ENCODE measurements around the gene OR2W1. TPM values are rescaled to one million over a fixed set of nuclear protein-coding genes. Genes with fewer than 3 reads are reported as not detected.

The OR2W1 gene, protein sequence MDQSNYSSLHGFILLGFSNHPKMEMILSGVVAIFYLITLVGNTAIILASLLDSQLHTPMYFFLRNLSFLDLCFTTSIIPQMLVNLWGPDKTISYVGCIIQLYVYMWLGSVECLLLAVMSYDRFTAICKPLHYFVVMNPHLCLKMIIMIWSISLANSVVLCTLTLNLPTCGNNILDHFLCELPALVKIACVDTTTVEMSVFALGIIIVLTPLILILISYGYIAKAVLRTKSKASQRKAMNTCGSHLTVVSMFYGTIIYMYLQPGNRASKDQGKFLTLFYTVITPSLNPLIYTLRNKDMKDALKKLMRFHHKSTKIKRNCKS
- total RNA-seq (2014; rRNA removed; shearing (Covaris generic)), result not detected in 2 replicates

DNA sequence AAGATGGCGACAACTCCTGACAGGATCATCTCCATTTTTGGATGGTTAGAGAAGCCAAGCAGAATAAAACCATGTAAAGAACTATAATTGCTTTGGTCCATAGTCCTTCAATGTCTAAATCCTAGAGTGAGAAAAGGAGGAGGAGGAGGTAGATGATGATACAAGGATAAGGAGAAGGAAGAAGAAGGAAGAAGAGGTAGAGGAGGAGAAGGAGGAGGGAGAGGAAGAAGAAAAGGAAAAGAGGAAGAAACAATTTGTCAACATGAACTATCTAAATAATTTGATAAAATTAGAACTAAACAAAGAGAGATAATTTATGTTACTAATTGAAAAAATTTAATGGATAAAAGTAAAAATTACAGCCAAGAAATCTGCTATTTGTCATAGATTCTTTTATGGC lies at the start of gene OR2W1:
OR2W1 (minus strand) TSS at position 101 of the 400 bp plus-strand sequence; CDS start at position 101, 0 bp downstream.
- Histone ChIP-seq H3K36me3 (no peaks in the 10 kb centered on the region), H3K4me3 (no peak within 1 kb of the TSS), H3K27ac (no peak within 1 kb of the TSS), H3K27me3 (replicated peaks) (no peaks in the 10 kb centered on the region), H3K9me3 (replicated peaks) (no peaks in the 10 kb centered on the region), H3K4me1 (replicated peaks) (no peaks in the 10 kb centered on the region)
- no peak for DNase-seq (ENCODE audit: low read depth in 1 of 2, low spot score in 2 of 2)

- H3K4me3 ChIP-seq, result no peak overlapping the region
Observed at GRCh38 chr6:29092957-29093356, 48.0 kb upstream of the OR2W1 start.

DNA sequence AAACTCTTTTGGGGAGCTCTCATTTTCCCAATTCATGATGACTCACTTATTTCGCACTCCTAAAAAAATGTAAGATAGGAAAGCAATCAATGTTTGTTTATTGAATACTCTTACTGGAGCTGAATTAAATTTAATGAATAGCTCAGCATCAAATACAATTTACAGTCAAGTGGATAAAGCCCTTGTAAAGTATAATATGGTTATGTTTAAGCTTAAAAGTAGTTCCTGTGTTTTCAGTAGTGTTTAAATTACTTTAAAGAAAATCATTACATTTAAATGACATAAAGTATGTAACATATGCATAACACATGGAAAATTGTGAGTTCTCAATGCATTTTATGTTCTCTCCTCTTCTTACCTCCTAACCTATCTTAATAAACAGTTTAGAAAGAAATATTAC lies 42.2 kb upstream of the OR2W1 start, which contains the start of gene OR2B3:
OR2B3 (minus strand) TSS at position 101 of the 400 bp plus-strand sequence; CDS start at position 36, 65 bp downstream.
- H3K36me3 ChIP-seq, result no peaks in the 10 kb centered on the region
- H3K4me1 ChIP-seq (replicated peaks), result no peaks in the 10 kb centered on the region
- DNase-seq (ENCODE audit: low read depth in 1 of 2, low spot score in 2 of 2), result no peak
- no peak within 1 kb of the TSS for H3K4me3 ChIP-seq
- H3K27ac ChIP-seq, result no peak within 1 kb of the TSS
- H3K27me3 ChIP-seq (replicated peaks), result no peaks in the 10 kb centered on the region
- no peaks in the 10 kb centered on the region for H3K9me3 ChIP-seq (replicated peaks)

More at GRCh38 chr6:29092957-29093356, 48.0 kb upstream of the OR2W1 start:
- H3K4me1 ChIP-seq (replicated peaks), result no peaks in the 10 kb centered on the region
- H3K9me3 ChIP-seq (replicated peaks), result no peaks in the 10 kb centered on the region
- no peak overlapping the region for H3K27ac ChIP-seq
- H3K36me3 ChIP-seq, result no peaks in the 10 kb centered on the region
- H3K27me3 ChIP-seq (replicated peaks), result no peaks in the 10 kb centered on the region
- no peak for DNase-seq (ENCODE audit: low read depth in 1 of 2, low spot score in 2 of 2)

GRCh38 chr6:29082457-29082856 lies 37.5 kb upstream of the OR2W1 start:
- H3K27ac ChIP-seq, result no peak overlapping the region
- H3K27me3 ChIP-seq (replicated peaks), result no peaks in the 10 kb centered on the region
- DNase-seq (ENCODE audit: low read depth in 1 of 2, low spot score in 2 of 2), result no peak
- H3K36me3 ChIP-seq, result no peaks in the 10 kb centered on the region
- H3K4me1 ChIP-seq (replicated peaks), result no peaks in the 10 kb centered on the region
- no peak overlapping the region for H3K4me3 ChIP-seq
- no peaks in the 10 kb centered on the region for H3K9me3 ChIP-seq (replicated peaks)

DNA sequence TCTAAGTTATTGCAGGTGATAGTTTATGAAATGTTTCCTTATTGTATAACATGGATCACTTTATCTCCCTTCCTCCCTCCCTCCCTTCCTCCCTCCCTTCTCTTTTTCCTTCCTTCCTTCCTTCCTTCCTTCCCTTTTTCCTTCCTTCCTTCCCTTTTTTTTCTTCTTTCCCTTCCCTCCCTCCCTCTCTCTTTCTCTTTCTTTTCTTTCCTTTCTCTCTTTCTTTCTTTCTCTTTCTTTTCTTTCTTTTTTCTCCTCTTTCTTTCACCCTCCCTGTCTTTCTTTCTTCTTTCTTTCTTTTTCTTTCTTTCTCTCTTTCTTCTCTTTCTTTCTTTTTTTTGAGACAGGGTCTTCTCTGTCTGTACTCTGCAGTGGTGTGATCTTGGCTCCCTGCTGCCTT lies 36.3 kb upstream of the OR2W1 start:
- no peaks in the 10 kb centered on the region for H3K27me3 ChIP-seq (replicated peaks)
- no peaks in the 10 kb centered on the region for H3K4me1 ChIP-seq (replicated peaks)
- H3K4me3 ChIP-seq, result no peak overlapping the region
- H3K27ac ChIP-seq, result no peak overlapping the region
- H3K9me3 ChIP-seq (replicated peaks), result no peaks in the 10 kb centered on the region
- DNase-seq (ENCODE audit: low read depth in 1 of 2, low spot score in 2 of 2), result no peak
- H3K36me3 ChIP-seq, result no peaks in the 10 kb centered on the region

DNA sequence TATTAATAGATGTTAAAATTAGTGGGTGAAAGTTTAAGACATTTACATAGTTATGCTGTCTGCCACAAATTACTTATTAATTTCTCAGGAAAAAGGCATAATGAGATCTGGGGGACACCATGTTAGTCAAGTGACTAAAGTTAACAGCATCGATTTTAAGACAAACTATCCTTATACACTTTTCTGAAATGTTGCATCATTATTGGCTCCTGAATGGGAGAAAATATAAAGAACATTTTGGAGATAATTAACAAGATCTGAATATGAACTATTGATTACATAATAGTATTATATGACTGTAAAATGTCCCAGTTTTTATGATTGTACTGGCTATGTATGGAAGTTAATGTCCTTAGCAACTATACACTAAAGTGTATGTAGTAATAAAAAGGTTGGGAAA lies 34.2 kb upstream of the OR2W1 start:
- no peaks in the 10 kb centered on the region for H3K36me3 ChIP-seq
- no peak overlapping the region for H3K27ac ChIP-seq
- H3K9me3 ChIP-seq (replicated peaks), result no peaks in the 10 kb centered on the region
- H3K4me3 ChIP-seq, result no peak overlapping the region
- no peaks in the 10 kb centered on the region for H3K4me1 ChIP-seq (replicated peaks)
- DNase-seq (ENCODE audit: low read depth in 1 of 2, low spot score in 2 of 2), result no peak
- no peaks in the 10 kb centered on the region for H3K27me3 ChIP-seq (replicated peaks)

GRCh38 chr6:29071831-29072723 lies 27.1 kb upstream of the OR2W1 start:
- no peaks in the 10 kb centered on the region for H3K4me1 ChIP-seq (replicated peaks)

DNA sequence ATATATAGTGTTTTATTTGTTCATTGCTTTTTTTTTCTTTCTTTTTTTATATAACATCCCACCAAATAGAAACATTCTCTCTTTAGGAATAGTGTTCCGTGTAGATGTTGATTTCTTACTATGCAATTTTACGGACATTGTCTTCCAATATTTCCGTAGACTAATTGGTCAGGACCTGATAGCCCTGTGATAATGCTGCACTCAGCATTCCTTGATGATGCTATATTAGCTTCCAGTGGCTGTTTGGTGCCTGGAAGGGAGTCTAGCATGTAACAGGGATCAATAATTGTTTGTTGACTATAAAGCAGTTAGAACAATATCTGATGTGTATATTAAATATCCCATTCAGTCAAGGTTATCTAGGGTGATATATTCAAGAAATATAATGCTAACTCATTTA lies 6.7 kb upstream of the OR2W1 start:
- Histone ChIP-seq H3K27me3 (replicated peaks) (no peaks in the 10 kb centered on the region), H3K4me1 (replicated peaks) (no peaks in the 10 kb centered on the region), H3K36me3 (no peaks in the 10 kb centered on the region), H3K9me3 (replicated peaks) (no peaks in the 10 kb centered on the region), H3K27ac (no peak overlapping the region), H3K4me3 (no peak overlapping the region)
- no peak for DNase-seq (ENCODE audit: low read depth in 1 of 2, low spot score in 2 of 2)

More at GRCh38 chr6:29071831-29072723, 27.1 kb upstream of the OR2W1 start:
- H3K27me3 ChIP-seq (replicated peaks), result no peaks in the 10 kb centered on the region; the same call in 1 of the 2 replicates
- H3K27ac ChIP-seq, result no peak overlapping the region
- no peaks in the 10 kb centered on the region for H3K36me3 ChIP-seq
- no peak overlapping the region for H3K4me3 ChIP-seq
- DNase-seq (ENCODE audit: low read depth in 1 of 2, low spot score in 2 of 2), result peak; percentile 3 to 43
- H3K9me3 ChIP-seq (replicated peaks), result no peaks in the 10 kb centered on the region

DNA sequence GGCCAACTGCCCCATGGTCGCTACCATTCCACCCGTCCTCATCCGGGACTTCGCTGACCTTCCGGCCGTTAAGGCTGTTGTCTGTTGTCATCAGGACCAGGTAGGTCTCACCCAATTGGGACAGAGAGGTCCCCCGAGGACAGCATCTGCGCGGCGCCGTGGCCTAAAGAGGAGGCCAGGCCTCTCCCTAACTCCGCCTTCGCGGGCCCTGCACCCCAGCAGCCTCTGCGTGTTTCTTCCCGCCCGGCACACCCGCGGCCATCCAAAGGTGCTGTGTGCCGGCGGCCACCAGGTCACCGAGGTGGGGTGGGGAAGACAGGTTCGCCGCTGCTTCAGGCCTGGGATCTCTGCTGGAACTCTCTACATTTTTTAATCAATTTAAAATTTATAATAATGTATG lies 9.0 kb downstream of the OR2W1 start:
- Histone ChIP-seq H3K4me3 (no peak overlapping the region), H3K36me3 (no peaks in the 10 kb centered on the region), H3K4me1 (replicated peaks) (no peaks in the 10 kb centered on the region), H3K27me3 (replicated peaks) (peaks cover 3% of the 10 kb centered on the region; the same call in 1 of the 2 replicates), H3K9me3 (replicated peaks) (no peaks in the 10 kb centered on the region), H3K27ac (no peak overlapping the region)
- no peak for DNase-seq (ENCODE audit: low read depth in 1 of 2, low spot score in 2 of 2)

- no peaks in the 10 kb centered on the region; the same call in 1 of the 2 replicates for H3K27me3 ChIP-seq (replicated peaks)
- H3K4me3 ChIP-seq, result no peak overlapping the region
- H3K4me1 ChIP-seq (replicated peaks), result no peaks in the 10 kb centered on the region
- H3K27ac ChIP-seq, result no peak overlapping the region
- no peak for DNase-seq (ENCODE audit: low read depth in 1 of 2, low spot score in 2 of 2)
- H3K9me3 ChIP-seq (replicated peaks), result no peaks in the 10 kb centered on the region
- no peaks in the 10 kb centered on the region for H3K36me3 ChIP-seq
Observed at GRCh38 chr6:29028821-29029220, 16.2 kb downstream of the OR2W1 start.

- Histone ChIP-seq H3K9me3 (replicated peaks) (no peaks in the 10 kb centered on the region), H3K4me1 (replicated peaks) (no peaks in the 10 kb centered on the region), H3K27me3 (replicated peaks) (no peaks in the 10 kb centered on the region; the same call in 1 of the 2 replicates), H3K4me3 (no peak overlapping the region), H3K27ac (no peak overlapping the region), H3K36me3 (no peaks in the 10 kb centered on the region)
- no peak for DNase-seq (ENCODE audit: low read depth in 1 of 2, low spot score in 2 of 2)
Observed at GRCh38 chr6:29025927-29026585, 18.9 kb downstream of the OR2W1 start.

DNA sequence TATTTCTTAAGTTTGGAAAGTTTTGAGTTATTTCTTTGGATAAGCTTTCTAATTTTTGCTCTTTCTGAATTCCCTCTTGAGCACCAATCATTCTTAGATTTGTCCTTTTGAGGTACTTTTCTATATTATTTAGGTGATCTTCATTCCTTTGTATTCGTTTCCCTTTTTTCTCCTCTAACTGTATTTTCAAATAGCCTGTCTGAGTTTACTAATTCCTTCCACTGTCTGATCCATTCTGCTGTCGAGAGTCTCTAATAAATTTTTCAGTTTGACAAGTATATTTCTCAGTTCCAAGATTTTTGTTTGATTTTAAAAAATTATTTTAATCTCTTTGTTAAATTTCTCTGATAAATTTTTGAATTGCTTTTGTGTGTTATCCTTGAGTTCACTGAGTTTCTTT lies 23.5 kb downstream of the OR2W1 start:
- Histone ChIP-seq H3K36me3 (no peaks in the 10 kb centered on the region), H3K9me3 (replicated peaks) (no peaks in the 10 kb centered on the region)

GRCh38 chr6:29019629-29020028 lies 25.3 kb downstream of the OR2W1 start:
- Histone ChIP-seq H3K9me3 (replicated peaks) (0 out of 2 replicates have a peak, but pooled peaks cover 4% of the 10 kb centered on the region), H3K27ac (no peak overlapping the region)

More for the DNA sequence above, 23.5 kb downstream of the OR2W1 start:
- H3K4me1 ChIP-seq (replicated peaks), result 0 out of 2 replicates have a peak, but pooled peaks cover 7% of the 10 kb centered on the region
- no peak for DNase-seq (ENCODE audit: low read depth in 1 of 2, low spot score in 2 of 2)
- no peaks in the 10 kb centered on the region for H3K27me3 ChIP-seq (replicated peaks)
- no peak overlapping the region for H3K27ac ChIP-seq
- H3K4me3 ChIP-seq, result no peak overlapping the region

More at GRCh38 chr6:29019629-29020028, 25.3 kb downstream of the OR2W1 start:
- Histone ChIP-seq H3K4me3 (no peak overlapping the region), H3K4me1 (replicated peaks) (0 out of 2 replicates have a peak, but pooled peaks cover 9% of the 10 kb centered on the region), H3K27me3 (replicated peaks) (no peaks in the 10 kb centered on the region), H3K36me3 (no peaks in the 10 kb centered on the region)
- DNase-seq (ENCODE audit: low read depth in 1 of 2, low spot score in 2 of 2), result no peak
